ENCODE measurements around the gene SLC39A7. TPM values are rescaled to one million over a fixed set of nuclear protein-coding genes. Genes with fewer than 3 reads are reported as not detected.

SLC39A7 gene
- total RNA-seq, 1 donor from 2014 or later, result 31.7 TPM

DNA sequence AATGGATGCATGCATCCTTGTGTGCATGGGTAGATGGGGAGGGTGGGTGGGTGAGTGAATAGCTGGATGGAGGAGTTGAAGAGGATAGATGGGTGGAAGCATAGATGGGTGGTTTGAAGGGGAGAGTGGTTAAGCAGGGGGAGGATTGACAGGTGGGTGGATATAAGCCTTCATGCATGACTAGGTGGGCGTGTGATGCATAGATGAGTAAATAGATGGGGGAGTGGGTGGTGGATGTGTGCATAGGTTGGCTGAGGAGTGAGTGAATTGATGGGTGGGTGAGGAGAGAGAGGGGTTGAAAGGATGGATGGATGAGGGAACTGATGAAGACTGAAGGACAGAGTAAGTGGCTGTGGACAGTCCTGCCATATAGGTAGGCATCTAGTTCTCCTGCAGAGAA is 12.9 kb upstream of the SLC39A7 start:
- H3K9me3 Mint-ChIP-seq, result peaks cover 10% of the 10 kb centered on the region
- no peak overlapping the region for H3K27ac Mint-ChIP-seq
- no peak overlapping the region for H3K4me3 Mint-ChIP-seq
- H3K4me1 Mint-ChIP-seq, result peaks cover 27% of the 10 kb centered on the region
- no peak for ATAC-seq (ENCODE audit: low read depth)
- CTCF ChIA-PET, result no interaction called here
- no peak for DNase-seq
- peaks cover 48% of the 10 kb centered on the region for H3K27me3 Mint-ChIP-seq
- H3K36me3 Mint-ChIP-seq (ENCODE audit: low read depth), result peaks cover 9% of the 10 kb centered on the region
- TF ChIP-seq, protein P1, sequence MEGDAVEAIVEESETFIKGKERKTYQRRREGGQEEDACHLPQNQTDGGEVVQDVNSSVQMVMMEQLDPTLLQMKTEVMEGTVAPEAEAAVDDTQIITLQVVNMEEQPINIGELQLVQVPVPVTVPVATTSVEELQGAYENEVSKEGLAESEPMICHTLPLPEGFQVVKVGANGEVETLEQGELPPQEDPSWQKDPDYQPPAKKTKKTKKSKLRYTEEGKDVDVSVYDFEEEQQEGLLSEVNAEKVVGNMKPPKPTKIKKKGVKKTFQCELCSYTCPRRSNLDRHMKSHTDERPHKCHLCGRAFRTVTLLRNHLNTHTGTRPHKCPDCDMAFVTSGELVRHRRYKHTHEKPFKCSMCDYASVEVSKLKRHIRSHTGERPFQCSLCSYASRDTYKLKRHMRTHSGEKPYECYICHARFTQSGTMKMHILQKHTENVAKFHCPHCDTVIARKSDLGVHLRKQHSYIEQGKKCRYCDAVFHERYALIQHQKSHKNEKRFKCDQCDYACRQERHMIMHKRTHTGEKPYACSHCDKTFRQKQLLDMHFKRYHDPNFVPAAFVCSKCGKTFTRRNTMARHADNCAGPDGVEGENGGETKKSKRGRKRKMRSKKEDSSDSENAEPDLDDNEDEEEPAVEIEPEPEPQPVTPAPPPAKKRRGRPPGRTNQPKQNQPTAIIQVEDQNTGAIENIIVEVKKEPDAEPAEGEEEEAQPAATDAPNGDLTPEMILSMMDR (IDR thresholded peaks at IDR 0.05), result no peak
- POLR2A ChIA-PET, result no interaction called here
- intact Hi-C loops (cut with micrococcal nuclease), result no loop called here

DNA sequence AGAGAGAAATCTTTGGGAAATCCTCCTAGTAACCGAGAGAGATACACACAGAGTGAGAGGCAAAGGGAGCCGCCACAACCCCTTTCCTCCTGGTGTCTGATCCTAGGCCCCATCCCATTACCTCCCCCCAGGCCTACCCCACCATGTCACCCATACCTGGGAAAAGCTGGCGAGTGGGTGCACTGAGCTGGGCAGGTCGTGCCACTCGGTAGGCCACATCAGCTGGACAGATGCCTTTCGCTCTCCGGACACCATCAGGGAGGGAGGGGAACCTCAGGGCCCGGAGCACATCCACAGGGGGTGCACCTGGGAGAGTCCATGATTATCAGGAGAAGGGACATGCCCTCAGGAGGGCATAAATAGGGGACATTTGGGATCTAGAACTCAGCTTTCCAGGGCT is 11.5 kb upstream of the SLC39A7 start:
- POLR2A ChIA-PET, result interaction anchor here (1.6 kb wide), 1 partner anchor 19 kb away, joined by 7 read pairs; the partner anchor contains the start of gene RING1
- CTCF ChIA-PET, result no interaction called here
- intact Hi-C loops (cut with micrococcal nuclease), result no loop called here
- Mint-ChIP-seq H3K27ac (no peak overlapping the region), H3K4me1 (peaks cover 25% of the 10 kb centered on the region), H3K27me3 (peaks cover 48% of the 10 kb centered on the region), H3K36me3 (ENCODE audit: low read depth) (peaks cover 2% of the 10 kb centered on the region), H3K9me3 (no peaks in the 10 kb centered on the region), H3K4me3 (no peak overlapping the region)
- DNase-seq (no peak), ATAC-seq (ENCODE audit: low read depth) (no peak)
- TF ChIP-seq, protein P1 (IDR thresholded peaks at IDR 0.05), result no peak

DNA sequence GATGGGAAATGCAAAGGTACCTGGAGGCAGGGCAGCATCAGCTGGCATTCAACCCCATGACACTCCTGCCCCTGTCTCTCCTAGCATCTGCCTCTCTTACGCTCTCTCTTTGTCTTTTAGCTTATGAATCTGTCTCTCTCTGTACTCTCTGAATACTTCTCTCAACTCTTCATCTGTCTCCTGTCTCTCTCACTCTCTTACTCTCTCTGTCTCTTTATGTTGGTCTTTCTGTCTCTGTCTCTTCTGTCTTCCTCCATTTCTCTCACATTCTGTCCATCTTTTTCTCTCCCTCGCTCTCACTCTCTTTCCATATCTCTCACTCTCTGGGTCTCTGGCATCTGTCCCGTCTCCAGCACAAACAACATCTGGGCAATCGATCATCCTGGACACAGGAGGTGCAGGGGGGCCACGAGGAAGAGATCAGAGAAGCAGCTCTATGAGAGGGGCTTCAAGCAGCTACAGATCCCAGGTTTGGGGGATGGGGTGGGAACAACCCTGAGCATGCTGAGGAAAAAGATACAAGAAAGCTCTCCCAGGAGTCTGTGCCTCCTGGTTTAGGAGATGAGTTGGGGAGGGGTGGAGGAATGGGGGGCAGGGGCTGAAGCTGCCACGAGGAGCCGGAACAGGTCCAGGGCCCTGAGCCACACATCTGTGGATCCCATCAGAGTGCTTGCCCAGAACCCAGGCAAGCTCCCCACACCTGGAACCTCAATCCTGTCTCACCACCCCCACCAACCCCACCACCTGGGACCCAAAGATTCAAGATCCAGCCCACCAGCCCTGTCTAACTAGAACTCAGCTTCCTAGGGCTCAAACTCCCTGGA is 10.8 kb upstream of the SLC39A7 start:
- Mint-ChIP-seq H3K27ac (peak overlapping the region; percentile 11), H3K4me1 (peaks cover 25% of the 10 kb centered on the region), H3K4me3 (no peak overlapping the region), H3K9me3 (no peaks in the 10 kb centered on the region), H3K36me3 (ENCODE audit: low read depth) (peaks cover 9% of the 10 kb centered on the region), H3K27me3 (peaks cover 43% of the 10 kb centered on the region)
- ATAC-seq (ENCODE audit: low read depth) (no peak), DNase-seq (no peak)
- POLR2A ChIA-PET, result interaction anchor here (0.7 to 1.6 kb wide), 2 partner anchors 8 to 19 kb away, joined by 3 to 7 read pairs; partner anchors contain the start of gene RING1
- TF ChIP-seq, protein P1 (IDR thresholded peaks at IDR 0.05), result no peak
- CTCF ChIA-PET, result no interaction called here
- intact Hi-C loops (cut with micrococcal nuclease), result no loop called here

DNA sequence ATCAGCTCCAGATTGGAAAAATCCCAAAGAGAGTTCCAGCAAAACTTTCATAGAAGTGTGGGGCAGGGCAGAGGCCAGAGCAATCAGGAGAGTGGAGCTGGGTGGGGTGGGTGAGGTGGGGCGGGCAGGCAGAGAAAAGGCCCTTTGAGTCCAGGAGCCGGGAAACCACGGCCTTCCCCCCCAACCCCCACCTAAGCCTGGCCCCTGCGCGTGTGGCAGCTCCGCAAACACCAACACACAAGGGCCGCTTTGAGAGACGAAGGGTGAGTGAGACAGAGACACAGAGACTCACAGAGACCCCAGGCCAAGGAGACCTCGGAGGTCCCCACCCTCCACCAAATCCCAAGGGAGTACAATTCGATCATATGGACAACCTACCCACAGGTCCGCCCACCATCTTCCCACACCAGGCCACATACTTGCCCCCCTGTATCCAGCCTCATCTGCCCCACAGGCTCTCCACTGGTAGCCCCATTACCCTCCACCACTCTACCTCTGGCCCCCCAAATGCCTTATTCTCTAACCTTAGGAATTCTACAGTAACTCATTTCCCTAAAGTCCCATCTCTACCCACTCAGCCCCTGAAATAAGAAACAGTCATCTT is 10.1 kb upstream of the SLC39A7 start:
- intact Hi-C loops (cut with micrococcal nuclease), result no loop called here
- ChIA-PET POLR2A (interaction anchor here (0.7 to 1.6 kb wide), 2 partner anchors 9 to 18 kb away, joined by 3 to 7 read pairs; partner anchors contain the start of gene RING1), CTCF (no interaction called here)
- ATAC-seq (ENCODE audit: low read depth) (no peak), DNase-seq (no peak)
- Mint-ChIP-seq H3K4me1 (peaks cover 25% of the 10 kb centered on the region), H3K36me3 (ENCODE audit: low read depth) (peaks cover 17% of the 10 kb centered on the region), H3K9me3 (no peaks in the 10 kb centered on the region), H3K27ac (peak overlapping the region; percentile 11), H3K27me3 (peaks cover 38% of the 10 kb centered on the region), H3K4me3 (no peak overlapping the region)
- TF ChIP-seq, protein P1 (IDR thresholded peaks at IDR 0.05), result no peak

All from activated B cell treated with CpG ODN at 0.5 μM for 24 hours (primary cell).